Activated T-cell treated with anti-CD3 and anti-CD28 coated beads, Interleukin-2, amount 50 U/mL, for 72 hours (primary cell): ENCODE measurements around the gene SIPA1L3. TPM values are rescaled to one million over a fixed set of nuclear protein-coding genes. Genes with fewer than 3 reads are reported as not detected.
"Not testable (repeated sequence)": the region's sequence is repeated elsewhere in the genome, so short reads cannot be mapped to it uniquely, and the experiment has no call there.

ENCODE experiments used
- ATAC-seq, 2 donors: fragments of 150-1000 bp; cut with Tn5 transposase; replicated peaks in 1 of 2; 2 replicates each; pipeline ENCODE4 v1.10.0; 2021; ENCODE audit warnings: moderate library complexity in 2 of 2, mild to moderate bottlenecking in 1 of 2
- DNase-seq, 2 donors: peaks; one replicate each; pipeline ENCODE4 v3.0.0; 2021 to 2022; ENCODE audit warnings: mixed read lengths in 1 of 2
- H3K27ac Mint-ChIP-seq: one replicate; pipeline ENCODE4 v1.8.0; 2022; ENCODE audit warnings: mild to moderate bottlenecking, moderate library complexity, mixed read lengths
- H3K27me3 Mint-ChIP-seq: one replicate; pipeline ENCODE4 v1.8.0; 2022; ENCODE audit warnings: low read depth, mixed read lengths
- H3K36me3 Mint-ChIP-seq, 2 donors: one replicate each; pipeline ENCODE4 v1.8.0; 2022; ENCODE audit warnings: mixed read lengths in 2 of 2, mild to moderate bottlenecking in 1 of 2; ENCODE audit not compliant: insufficient read depth in 2 of 2
- H3K4me1 Mint-ChIP-seq: one replicate; pipeline ENCODE4 v1.8.0; 2022; ENCODE audit warnings: low read depth, mixed read lengths
- H3K4me3 Mint-ChIP-seq, 2 donors: one replicate each; pipeline ENCODE4 v1.8.0; 2022; ENCODE audit warnings: mild to moderate bottlenecking in 2 of 2, mixed read lengths in 2 of 2, moderate library complexity in 2 of 2
- H3K9me3 Mint-ChIP-seq, 2 donors: one replicate each; pipeline ENCODE4 v1.8.0; 2022; ENCODE audit warnings: mixed read lengths in 2 of 2
- total RNA-seq, 2 donors: library from RNA; stranded (reverse); gene quantifications; one replicate each; pipeline ENCODE4 v1.2.3, GENCODE V29; 2022

SIPA1L3 gene
- total RNA-seq, 2 donors from 2014 or later: 12.8 TPM

- no peaks in the 10 kb centered on the region for H3K9me3 Mint-ChIP-seq
- DNase-seq (no peak), ATAC-seq (no peak)
- H3K27me3 Mint-ChIP-seq: no peaks in the 10 kb centered on the region
- no peaks in the 10 kb centered on the region for H3K4me1 Mint-ChIP-seq
- H3K36me3 Mint-ChIP-seq: no peaks in the 10 kb centered on the region
- no peak overlapping the region for H3K27ac Mint-ChIP-seq
- no peak overlapping the region for H3K4me3 Mint-ChIP-seq
Observed at GRCh38 chr19:38019396-38019724, 112.4 kb downstream of the SIPA1L3 start.

- no peaks in the 10 kb centered on the region for H3K4me1 Mint-ChIP-seq
- no peak for ATAC-seq
- no peak overlapping the region for H3K27ac Mint-ChIP-seq
- H3K27me3 Mint-ChIP-seq: no peaks in the 10 kb centered on the region
- H3K4me3 Mint-ChIP-seq: no peak overlapping the region
- no peaks in the 10 kb centered on the region for H3K9me3 Mint-ChIP-seq
- H3K36me3 Mint-ChIP-seq: no peaks in the 10 kb centered on the region
- no peak for DNase-seq
Observed at GRCh38 chr19:38020311-38020710, 113.3 kb downstream of the SIPA1L3 start.

DNA sequence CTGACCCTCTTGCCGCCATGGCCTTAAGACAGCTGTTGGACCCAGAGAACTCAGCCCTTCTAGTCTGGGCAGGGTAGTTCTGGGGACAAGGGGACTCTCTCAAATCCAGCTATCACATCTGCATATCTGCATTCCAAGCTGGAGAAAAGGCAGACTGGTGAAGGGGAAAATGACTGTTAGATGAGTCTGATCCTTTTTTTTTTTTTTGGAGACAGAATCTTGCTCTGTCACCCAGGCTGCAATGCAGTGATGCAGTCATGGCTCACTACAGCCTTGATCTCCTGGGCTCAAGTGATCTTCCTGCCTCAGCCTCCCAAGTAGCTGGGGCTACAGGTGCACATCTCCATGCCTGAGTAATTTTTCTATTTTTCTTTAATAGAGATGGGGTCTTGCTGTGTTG, 114.3 kb downstream of the SIPA1L3 start:
- ATAC-seq (no peak), DNase-seq (no peak)
- H3K27me3 Mint-ChIP-seq: no peaks in the 10 kb centered on the region
- H3K4me1 Mint-ChIP-seq: no peaks in the 10 kb centered on the region
- no peak overlapping the region for H3K4me3 Mint-ChIP-seq
- no peak overlapping the region for H3K27ac Mint-ChIP-seq
- H3K9me3 Mint-ChIP-seq: no peaks in the 10 kb centered on the region
- no peaks in the 10 kb centered on the region for H3K36me3 Mint-ChIP-seq

GRCh38 chr19:38022791-38023670, 116.0 kb downstream of the SIPA1L3 start:
- H3K36me3 Mint-ChIP-seq: no peaks in the 10 kb centered on the region
- no peak for ATAC-seq
- H3K4me3 Mint-ChIP-seq: no peak overlapping the region
- no peaks in the 10 kb centered on the region for H3K4me1 Mint-ChIP-seq
- no peaks in the 10 kb centered on the region for H3K9me3 Mint-ChIP-seq
- no peak for DNase-seq
- no peaks in the 10 kb centered on the region for H3K27me3 Mint-ChIP-seq
- H3K27ac Mint-ChIP-seq: no peak overlapping the region

GRCh38 chr19:38023671-38024541, 116.9 kb downstream of the SIPA1L3 start:
- Mint-ChIP-seq H3K27me3 (no peaks in the 10 kb centered on the region), H3K9me3 (no peaks in the 10 kb centered on the region), H3K4me1 (no peaks in the 10 kb centered on the region), H3K27ac (no peak overlapping the region), H3K4me3 (no peak overlapping the region), H3K36me3 (no peaks in the 10 kb centered on the region)
- ATAC-seq (no peak), DNase-seq (no peak)

DNA sequence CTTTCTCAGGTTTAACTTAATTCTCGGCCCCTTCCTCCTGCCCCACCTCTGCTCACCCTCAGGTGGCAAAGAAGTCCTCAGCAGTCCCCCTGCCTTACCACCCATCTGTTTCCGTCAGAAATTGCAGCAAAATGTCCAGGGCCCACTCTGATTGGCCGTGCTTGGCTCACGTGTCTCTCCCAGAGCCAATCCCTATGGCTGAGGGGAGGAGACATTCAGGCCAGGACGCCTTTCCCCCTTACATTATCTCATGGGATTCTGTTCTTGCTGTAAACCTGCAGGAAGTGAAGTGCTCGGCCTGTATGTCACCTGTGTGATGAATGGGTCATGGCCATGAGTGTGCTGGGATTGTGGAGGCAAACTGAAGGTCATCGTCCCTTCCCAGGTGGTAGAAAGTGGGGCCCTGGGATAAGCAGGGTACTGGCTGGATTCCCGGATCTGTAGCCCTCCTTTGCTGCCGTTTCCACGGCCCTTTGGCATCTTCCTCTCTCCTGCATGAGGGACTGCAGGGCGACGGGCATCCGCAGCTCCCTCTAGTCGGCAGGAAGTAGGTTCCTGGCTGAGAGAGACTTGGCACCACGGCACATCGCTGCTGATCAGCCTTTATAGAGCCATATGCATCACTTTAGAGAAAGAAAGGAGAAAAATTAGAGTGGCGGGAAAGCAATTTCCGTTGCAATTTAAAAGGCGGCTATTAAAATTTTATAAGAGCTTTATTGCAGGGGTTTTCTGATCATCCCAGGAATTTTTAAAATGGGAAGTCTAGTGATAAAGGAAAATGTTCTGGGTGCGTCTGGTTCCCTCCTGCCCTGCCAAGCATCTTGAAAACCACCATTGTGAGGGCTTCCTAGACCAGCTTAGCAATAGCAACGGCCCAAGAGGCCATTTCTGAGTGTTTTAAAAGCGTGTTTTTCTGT, 118.2 kb downstream of the SIPA1L3 start:
- Mint-ChIP-seq H3K27me3 (no peaks in the 10 kb centered on the region), H3K4me1 (no peaks in the 10 kb centered on the region), H3K36me3 (no peaks in the 10 kb centered on the region), H3K4me3 (no peak overlapping the region), H3K9me3 (no peaks in the 10 kb centered on the region), H3K27ac (no peak overlapping the region)
- DNase-seq: no peak
- no peak for ATAC-seq

DNA sequence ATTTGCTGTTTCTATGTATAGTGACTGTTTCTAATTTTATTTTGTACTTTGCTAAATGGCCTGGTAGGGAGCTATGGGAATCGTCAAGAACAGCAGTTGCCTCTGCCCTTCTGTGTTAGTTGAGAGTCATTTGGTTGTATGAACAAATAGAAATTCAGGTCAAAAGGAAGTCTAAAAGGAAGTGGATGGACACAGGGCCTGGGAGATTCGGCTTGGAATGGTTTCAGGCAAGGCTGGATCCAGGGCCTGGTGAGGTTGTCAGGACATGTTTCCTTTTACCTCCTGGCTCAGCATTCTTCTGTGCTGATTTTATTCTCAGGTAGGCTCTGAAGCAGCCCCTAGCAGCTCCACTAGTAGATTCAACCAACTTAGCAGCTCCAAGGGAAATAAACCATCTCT, 118.9 kb downstream of the SIPA1L3 start:
- Mint-ChIP-seq H3K36me3 (no peaks in the 10 kb centered on the region), H3K27me3 (no peaks in the 10 kb centered on the region), H3K9me3 (no peaks in the 10 kb centered on the region), H3K4me1 (no peaks in the 10 kb centered on the region), H3K4me3 (no peak overlapping the region), H3K27ac (no peak overlapping the region)
- DNase-seq: no peak
- no peak for ATAC-seq

- peaks cover 6% of the 10 kb centered on the region for H3K4me1 Mint-ChIP-seq
- no peak for DNase-seq
- H3K27me3 Mint-ChIP-seq: no peaks in the 10 kb centered on the region
- H3K4me3 Mint-ChIP-seq: no peak overlapping the region
- H3K9me3 Mint-ChIP-seq: no peaks in the 10 kb centered on the region
- no peak for ATAC-seq
- H3K27ac Mint-ChIP-seq: no peak overlapping the region
- peaks cover 0 to 2% of the 10 kb centered on the region in 2 donors for H3K36me3 Mint-ChIP-seq
Observed at GRCh38 chr19:38028913-38029510, 122.0 kb downstream of the SIPA1L3 start.

DNA sequence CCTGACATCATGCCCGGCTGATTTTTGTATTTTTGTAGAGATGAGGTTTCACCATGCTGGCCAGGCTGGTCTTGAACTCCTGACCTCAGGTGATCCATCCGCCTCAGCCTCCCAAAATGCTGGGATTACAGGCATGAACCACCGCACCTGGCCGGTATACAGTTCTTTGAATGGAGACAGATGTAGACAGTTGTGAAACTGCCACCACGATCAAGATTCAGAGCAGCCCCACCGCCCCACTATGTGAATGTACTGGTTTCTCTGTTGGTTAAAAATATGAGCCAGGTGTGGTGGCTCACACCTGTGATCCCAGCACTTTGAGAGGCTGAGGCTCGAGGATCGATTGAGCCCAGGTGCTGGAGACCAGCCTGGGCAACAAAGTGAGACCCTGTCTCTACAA, 123.0 kb downstream of the SIPA1L3 start:
- H3K36me3 Mint-ChIP-seq, H3K4me3 Mint-ChIP-seq: not testable (repeated sequence)

DNA sequence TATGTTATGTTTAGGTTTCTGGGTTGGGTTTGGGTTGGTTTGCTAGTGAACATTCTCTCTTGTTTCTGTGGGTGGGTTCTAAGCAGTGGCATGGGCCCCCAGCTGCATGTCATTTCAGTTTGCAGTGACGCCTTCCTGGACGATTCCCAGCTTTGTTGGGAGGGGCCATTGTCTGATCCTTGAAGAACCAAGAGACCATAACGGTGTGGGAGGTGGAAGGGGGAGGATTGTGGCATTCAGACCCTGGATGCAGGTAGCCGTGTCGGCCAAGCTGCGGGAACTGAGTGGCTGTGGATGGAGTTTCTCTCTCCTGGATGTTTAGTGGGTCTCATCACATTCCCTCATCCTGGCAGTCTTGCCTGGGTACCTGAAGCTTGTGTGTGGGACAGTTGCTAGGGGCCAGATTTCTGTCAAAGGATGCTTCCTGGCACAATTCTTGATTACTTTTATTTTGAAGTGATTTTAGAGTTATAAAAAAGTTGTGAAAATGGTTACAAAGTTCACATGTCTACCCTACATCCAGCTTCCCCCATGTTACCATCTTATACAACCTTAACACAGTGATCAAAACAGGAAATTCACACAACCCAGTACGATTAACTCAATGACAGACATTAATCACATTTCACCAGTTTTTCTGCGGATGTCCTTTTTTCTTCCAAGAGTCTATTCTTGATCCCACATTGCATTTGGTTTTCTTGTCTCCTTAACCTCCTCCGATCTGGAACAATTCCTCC, 123.8 kb downstream of the SIPA1L3 start:
- Mint-ChIP-seq H3K9me3 (no peaks in the 10 kb centered on the region), H3K27me3 (no peaks in the 10 kb centered on the region), H3K4me1 (peaks cover 6% of the 10 kb centered on the region), H3K27ac (no peak overlapping the region), H3K4me3 (no peak overlapping the region), H3K36me3 (peaks cover 0 to 2% of the 10 kb centered on the region in 2 donors)
- DNase-seq (no peak), ATAC-seq (no peak)

More for the DNA sequence above, 123.0 kb downstream of the SIPA1L3 start:
- not testable (repeated sequence) for H3K4me1 Mint-ChIP-seq, H3K27ac Mint-ChIP-seq, H3K27me3 Mint-ChIP-seq, DNase-seq, ATAC-seq, H3K9me3 Mint-ChIP-seq

DNA sequence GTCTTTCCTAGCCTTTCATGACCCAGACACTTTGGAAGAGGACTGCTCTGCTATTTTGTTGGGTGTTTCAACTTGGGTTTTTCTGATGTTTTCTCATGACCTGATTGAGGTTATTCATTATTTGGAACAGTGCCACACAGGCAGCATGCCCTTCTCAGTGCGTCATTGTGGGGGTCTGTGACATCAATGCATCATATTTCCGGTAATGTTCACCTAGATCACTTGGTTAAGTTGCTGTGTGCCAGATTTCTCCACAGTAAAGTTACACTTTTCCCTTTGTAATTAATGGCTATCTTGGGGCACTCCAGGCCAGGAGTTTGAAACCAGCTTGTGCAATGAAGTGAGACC, 124.4 kb downstream of the SIPA1L3 start:
- H3K27me3 Mint-ChIP-seq: no peaks in the 10 kb centered on the region
- ATAC-seq (no peak), DNase-seq (no peak)
- H3K4me3 Mint-ChIP-seq: no peak overlapping the region
- H3K4me1 Mint-ChIP-seq: peaks cover 6% of the 10 kb centered on the region
- no peaks in the 10 kb centered on the region for H3K9me3 Mint-ChIP-seq
- no peak overlapping the region for H3K27ac Mint-ChIP-seq
- peaks cover 0 to 2% of the 10 kb centered on the region in 2 donors for H3K36me3 Mint-ChIP-seq

- Mint-ChIP-seq H3K4me3 (no peak overlapping the region), H3K27ac (no peak overlapping the region), H3K36me3 (peaks cover 0 to 2% of the 10 kb centered on the region in 2 donors), H3K27me3 (no peaks in the 10 kb centered on the region), H3K9me3 (no peaks in the 10 kb centered on the region), H3K4me1 (peaks cover 6% of the 10 kb centered on the region)
- ATAC-seq (no peak), DNase-seq (no peak)
Observed at GRCh38 chr19:38032151-38032550, 125.1 kb downstream of the SIPA1L3 start.
